Left lung (tissue), 10 donors: ENCODE measurements around the gene ROBO2. TPM values are rescaled to one million over a fixed set of nuclear protein-coding genes. Genes with fewer than 3 reads are reported as not detected.

Source experiments
- ATAC-seq: fragments of 200-7000 bp; cut with Tn5 transposase; one replicate; pipeline ENCODE4 v1.9.1; 2020; ENCODE audit warnings: moderate library complexity
- DNase-seq, 4 donors: peaks; one replicate each; pipeline ENCODE4 v3.0.0-alpha.2; 2013 to 2020
- H3K27ac ChIP-seq, 2 donors: fragments of 200-600 bp; sonication (generic) in 1 of 2; one replicate each; pipeline versions ENCODE4 v1.5.0 to v1.8.0; 2020 to 2021
- H3K27me3 ChIP-seq, 2 donors: fragments of 200-600 bp; sonication (generic) in 1 of 2; one replicate each; pipeline versions ENCODE4 v1.5.0 to v1.8.0; 2020 to 2021
- H3K36me3 ChIP-seq, 2 donors: fragments of 200-600 bp; sonication (generic) in 1 of 2; one replicate each; pipeline versions ENCODE4 v1.5.0 to v1.8.0; 2020 to 2021
- H3K4me1 ChIP-seq, 2 donors: fragments of 200-600 bp; one replicate each; pipeline ENCODE4 v1.8.0; 2021
- H3K4me3 ChIP-seq, 2 donors: fragments of 200-600 bp; sonication (generic) in 1 of 2; one replicate each; pipeline versions ENCODE4 v1.5.0 to v1.8.0; 2020 to 2021; ENCODE audit warnings: mild to moderate bottlenecking in 1 of 2
- H3K9me3 ChIP-seq, 2 donors: fragments of 200-600 bp; sonication (generic) in 1 of 2; one replicate each; pipeline versions ENCODE4 v1.5.0 to v1.8.0; 2020 to 2021
- intact Hi-C, 2 donors: fragments of 100-400 bp; cut with DNase I; formaldehyde crosslinking; loops; one replicate each; pipeline versions ENCODE4 v1.11.2 to v1.14.2; 2022
- polyA plus RNA-seq, 6 donors: library from polyadenylated mRNA; unstranded; fragments of 120-200 nt; gene quantifications; one replicate each; pipeline ENCODE4 v1.2.1, GENCODE V29; 2013; ENCODE audit not compliant: insufficient read length in 6 of 6
- total RNA-seq, 2 donors: library from RNA; stranded (reverse); fragmentation: NEBNext Ultra II Directional; extraction: Animal tissue kit (Norgen Biotek cat#: 25700); gene quantifications; one replicate each; pipeline ENCODE4 v1.2.1, GENCODE V29; 2021
- TF ChIP-seq, protein P1 (sequence below), 2 donors: fragments of 200-600 bp; sonication (generic) in 1 of 2; IDR thresholded peaks; one replicate each; pipeline versions ENCODE4 v1.5.0 to v1.8.0; 2021; ENCODE audit warnings: antibody characterized with exemption in 2 of 2
- donor health status: DM: no; HTN: yes; CAD: no.
- donor health status: DM: no; HTN: no; CAD: no.

ROBO2 gene
- total and polyA plus RNA-seq, 8 donors = 4.9 to 66.2 (median 51.1) TPM

DNA sequence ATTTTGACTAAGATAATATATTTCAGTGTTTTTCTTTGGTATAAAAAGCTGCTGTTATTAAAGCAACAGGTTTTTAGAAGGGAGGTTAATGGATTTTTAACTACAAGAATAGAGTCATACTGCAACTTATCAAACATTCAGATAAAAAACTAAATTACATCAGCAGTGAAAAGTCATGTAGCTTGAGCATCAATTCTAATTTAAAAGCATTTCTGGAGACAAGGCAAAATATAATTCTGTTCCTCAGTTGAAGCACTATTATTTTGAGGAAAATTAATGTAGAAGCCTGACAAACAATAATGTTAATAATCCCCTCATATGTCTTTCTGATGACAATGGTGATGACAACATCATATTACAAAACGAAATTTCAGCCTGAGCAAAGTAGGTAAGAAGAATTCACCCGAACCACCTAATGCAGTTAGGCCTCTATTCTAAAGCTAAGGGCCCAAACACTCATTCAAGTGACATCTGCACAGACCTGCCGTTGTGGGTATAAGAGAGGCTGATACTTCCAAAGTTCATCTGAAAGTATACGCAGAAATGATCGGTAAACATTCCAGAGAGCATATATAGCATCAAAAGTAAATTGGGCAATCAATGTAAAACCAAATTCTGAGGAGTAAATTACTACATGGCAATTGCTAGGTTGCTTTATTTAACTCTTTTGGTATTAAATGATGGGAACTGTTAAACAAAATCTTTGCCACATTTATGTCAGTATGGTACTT is 12.8 kb upstream of the ROBO2 start:
- H3K4me1 ChIP-seq = no peaks in the 10 kb centered on the region
- H3K36me3 ChIP-seq = no peaks in the 10 kb centered on the region
- intact Hi-C loops = no loop called here
- ATAC-seq (no peak), DNase-seq (no peak)
- no peak overlapping the region for H3K27ac ChIP-seq
- H3K4me3 ChIP-seq = no peak overlapping the region
- no peaks in the 10 kb centered on the region for H3K9me3 ChIP-seq
- H3K27me3 ChIP-seq = no peaks in the 10 kb centered on the region
- TF ChIP-seq, protein P1, sequence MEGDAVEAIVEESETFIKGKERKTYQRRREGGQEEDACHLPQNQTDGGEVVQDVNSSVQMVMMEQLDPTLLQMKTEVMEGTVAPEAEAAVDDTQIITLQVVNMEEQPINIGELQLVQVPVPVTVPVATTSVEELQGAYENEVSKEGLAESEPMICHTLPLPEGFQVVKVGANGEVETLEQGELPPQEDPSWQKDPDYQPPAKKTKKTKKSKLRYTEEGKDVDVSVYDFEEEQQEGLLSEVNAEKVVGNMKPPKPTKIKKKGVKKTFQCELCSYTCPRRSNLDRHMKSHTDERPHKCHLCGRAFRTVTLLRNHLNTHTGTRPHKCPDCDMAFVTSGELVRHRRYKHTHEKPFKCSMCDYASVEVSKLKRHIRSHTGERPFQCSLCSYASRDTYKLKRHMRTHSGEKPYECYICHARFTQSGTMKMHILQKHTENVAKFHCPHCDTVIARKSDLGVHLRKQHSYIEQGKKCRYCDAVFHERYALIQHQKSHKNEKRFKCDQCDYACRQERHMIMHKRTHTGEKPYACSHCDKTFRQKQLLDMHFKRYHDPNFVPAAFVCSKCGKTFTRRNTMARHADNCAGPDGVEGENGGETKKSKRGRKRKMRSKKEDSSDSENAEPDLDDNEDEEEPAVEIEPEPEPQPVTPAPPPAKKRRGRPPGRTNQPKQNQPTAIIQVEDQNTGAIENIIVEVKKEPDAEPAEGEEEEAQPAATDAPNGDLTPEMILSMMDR (IDR thresholded peaks at IDR 0.05) = no peak

DNA sequence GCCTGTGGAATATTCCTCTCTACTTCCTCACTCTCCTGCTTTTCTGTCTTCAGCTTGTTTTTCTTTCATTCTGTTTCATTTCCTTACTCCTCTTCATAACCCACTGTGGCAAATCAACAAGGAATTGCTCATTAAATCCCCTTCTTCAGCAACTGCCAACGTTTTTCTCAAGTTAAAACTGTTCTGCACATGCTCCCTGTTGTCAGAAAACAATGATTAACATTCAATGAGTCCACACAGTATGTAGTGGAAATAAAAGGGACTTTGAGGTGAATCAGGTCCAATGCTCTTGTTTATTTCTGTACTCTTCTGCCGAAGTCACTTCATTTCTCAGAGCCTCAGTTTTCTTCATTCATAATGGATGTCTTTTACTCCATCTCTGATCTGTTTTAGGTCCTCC is 11.9 kb upstream of the ROBO2 start:
- ATAC-seq (no peak), DNase-seq (no peak)
- Histone ChIP-seq H3K27ac (no peak overlapping the region), H3K4me3 (no peak overlapping the region), H3K9me3 (no peaks in the 10 kb centered on the region), H3K4me1 (no peaks in the 10 kb centered on the region), H3K27me3 (no peaks in the 10 kb centered on the region), H3K36me3 (no peaks in the 10 kb centered on the region)
- intact Hi-C loops = no loop called here
- TF ChIP-seq, protein P1 (IDR thresholded peaks at IDR 0.05) = no peak

DNA sequence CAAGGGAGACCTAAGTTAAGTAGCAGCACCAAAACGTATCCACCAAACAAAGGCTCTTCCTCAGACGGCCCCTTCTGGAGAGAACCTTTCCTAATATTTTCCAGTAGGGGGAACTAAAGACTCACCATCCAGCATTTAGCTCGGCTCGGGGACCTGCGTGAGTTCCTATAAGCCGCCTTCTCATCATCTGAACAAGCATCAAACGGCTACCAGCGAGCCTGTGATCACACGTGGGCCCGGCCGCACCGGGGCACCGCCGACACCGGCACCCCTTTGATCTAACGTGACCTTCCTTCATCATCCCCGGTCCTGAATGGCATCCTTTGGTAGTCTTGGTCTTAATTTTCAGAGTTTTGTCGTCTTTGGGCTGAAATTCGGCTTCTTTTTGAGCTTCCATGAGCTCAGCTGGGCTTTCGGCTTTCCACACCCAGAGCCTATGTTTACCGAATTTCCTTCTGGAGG is 1.4 kb upstream of the ROBO2 start:
- TF ChIP-seq, protein P1 (IDR thresholded peaks at IDR 0.05) = peak; percentile 38 to 51
- H3K36me3 ChIP-seq = no peaks in the 10 kb centered on the region
- ATAC-seq (peak; percentile 93), DNase-seq (peak; percentile 58 to 93 (median 72))
- peak overlapping the region; percentile 34 to 46 for H3K4me3 ChIP-seq
- H3K27ac ChIP-seq = peak overlapping the region in 1 of 2 donors; percentile 50
- peaks cover 33 to 57% of the 10 kb centered on the region in 2 donors for H3K27me3 ChIP-seq
- peaks cover 0 to 10% of the 10 kb centered on the region in 2 donors for H3K4me1 ChIP-seq
- no peaks in the 10 kb centered on the region for H3K9me3 ChIP-seq
- intact Hi-C loops = loop anchor here in 1 of 2 donors (2.0 kb wide), 1 partner anchor 216 kb away; no protein-coding TSS in a partner anchor

DNA sequence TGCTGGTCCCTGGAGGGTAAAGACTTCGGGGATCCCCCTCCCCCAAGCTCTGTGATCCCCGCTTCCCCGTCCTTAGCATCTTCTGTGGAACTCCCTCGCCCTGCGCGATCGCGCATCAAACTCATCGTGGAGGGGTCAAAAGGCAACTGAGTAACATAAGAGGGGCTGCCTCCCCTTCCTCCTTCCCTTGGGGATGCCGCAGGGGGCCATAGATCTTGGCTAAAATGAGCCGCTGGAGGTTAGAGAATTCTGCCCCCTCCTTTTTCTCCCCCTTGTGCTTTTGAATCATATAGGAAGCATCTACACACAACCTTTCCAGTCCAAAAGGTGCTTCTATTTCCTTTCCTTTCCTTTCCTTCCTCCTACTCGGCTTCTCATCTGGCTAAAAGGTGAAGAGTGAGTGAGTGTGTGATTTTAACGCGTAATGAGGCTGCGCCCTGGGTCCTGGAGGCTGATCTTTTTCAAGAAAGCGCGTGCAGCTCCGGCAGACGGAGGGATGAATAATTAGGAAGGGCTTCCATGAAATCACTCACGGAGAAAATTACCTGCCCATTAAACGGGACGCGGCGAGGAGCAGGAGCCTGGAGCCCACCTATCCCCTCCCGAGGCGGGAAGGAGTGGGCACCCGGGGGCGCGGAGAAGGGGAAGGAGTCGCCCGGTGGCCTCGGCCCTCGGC is 831 bp upstream of the ROBO2 start:
- H3K4me3 ChIP-seq = peak overlapping the region; percentile 34 to 46
- H3K27me3 ChIP-seq = peaks cover 33 to 57% of the 10 kb centered on the region in 2 donors
- ATAC-seq (peak; percentile 64), DNase-seq (peak in 3 of 4 donors; percentile 37 to 59 (median 41))
- TF ChIP-seq, protein P1 (IDR thresholded peaks at IDR 0.05) = no peak
- peak overlapping the region in 1 of 2 donors; percentile 50 for H3K27ac ChIP-seq
- H3K4me1 ChIP-seq = peaks cover 0 to 10% of the 10 kb centered on the region in 2 donors
- no peaks in the 10 kb centered on the region for H3K36me3 ChIP-seq
- no peaks in the 10 kb centered on the region for H3K9me3 ChIP-seq
- intact Hi-C loops = loop anchor here in 1 of 2 donors (2.0 kb wide), 1 partner anchor 216 kb away; no protein-coding TSS in a partner anchor

DNA sequence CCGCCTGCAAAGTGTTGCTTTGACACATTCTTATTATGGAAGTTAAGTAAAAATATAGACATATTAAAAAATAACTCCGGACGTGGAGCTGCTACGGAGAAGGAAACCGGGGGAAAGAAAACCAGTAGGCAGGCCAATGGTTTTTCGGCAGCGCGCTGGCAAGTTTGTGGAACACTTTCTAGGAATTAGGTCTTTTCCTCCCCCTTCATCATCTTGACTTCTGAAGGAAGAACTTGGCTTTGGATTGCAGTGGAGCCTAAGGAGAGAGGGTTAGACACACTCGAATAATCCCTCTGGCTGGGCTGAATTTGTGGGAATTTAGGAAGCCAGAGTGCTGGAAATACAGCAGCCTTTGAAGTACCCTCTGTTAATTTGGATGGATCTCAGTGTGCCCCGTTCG is 317 bp downstream of the ROBO2 start:
- Histone ChIP-seq H3K27me3 (peaks cover 33 to 57% of the 10 kb centered on the region in 2 donors), H3K4me3 (peak overlapping the region; percentile 34 to 46), H3K9me3 (no peaks in the 10 kb centered on the region), H3K27ac (peak overlapping the region in 1 of 2 donors; percentile 47), H3K36me3 (no peaks in the 10 kb centered on the region), H3K4me1 (peaks cover 0 to 10% of the 10 kb centered on the region in 2 donors)
- TF ChIP-seq, protein P1 (IDR thresholded peaks at IDR 0.05) = no peak
- no peak for ATAC-seq
- DNase-seq = no peak
- intact Hi-C loops = no loop called here
